ENCODE results near the gene MYEF2.

MYEF2 gene

DNA sequence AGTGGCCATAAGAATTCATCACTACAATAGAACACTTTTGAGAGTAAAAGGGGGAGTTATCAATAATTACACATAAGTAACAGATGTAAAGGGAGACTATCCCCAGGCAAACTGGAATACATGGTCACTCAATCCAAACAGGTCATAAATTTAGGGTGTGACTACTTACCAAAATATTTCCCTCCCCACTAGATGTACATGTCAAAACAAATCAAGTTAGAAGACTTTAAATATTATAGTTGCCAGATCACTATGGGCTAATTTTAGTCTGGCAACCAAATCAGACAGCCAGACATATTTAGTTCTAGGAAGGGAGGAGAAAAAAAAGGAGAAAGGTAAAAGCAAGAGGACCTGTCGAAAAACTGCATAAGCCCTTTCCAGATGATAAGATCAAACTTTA lies 34.2 kb downstream of the MYEF2 start:
- no peak for DNase-seq

DNA sequence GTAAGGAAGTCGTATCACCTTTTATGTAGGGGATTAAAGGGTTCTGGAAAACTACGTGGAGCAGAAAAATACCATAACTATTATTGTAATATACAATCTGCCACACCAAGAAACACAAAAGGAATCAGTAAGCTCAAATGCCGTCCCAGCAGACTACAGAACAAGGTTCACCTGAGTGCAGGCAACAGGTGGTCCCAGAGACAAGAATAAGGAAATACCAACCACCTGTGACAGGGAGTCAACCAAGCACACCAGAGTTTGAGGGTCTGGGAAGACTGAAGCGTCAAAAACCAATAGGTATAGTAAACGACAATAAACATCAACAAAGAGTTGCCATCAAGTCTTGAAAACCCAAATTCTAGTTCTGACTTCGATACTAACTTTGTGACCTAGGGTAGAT lies 45.2 kb downstream of the MYEF2 start:
- DNase-seq, result no peak

DNA sequence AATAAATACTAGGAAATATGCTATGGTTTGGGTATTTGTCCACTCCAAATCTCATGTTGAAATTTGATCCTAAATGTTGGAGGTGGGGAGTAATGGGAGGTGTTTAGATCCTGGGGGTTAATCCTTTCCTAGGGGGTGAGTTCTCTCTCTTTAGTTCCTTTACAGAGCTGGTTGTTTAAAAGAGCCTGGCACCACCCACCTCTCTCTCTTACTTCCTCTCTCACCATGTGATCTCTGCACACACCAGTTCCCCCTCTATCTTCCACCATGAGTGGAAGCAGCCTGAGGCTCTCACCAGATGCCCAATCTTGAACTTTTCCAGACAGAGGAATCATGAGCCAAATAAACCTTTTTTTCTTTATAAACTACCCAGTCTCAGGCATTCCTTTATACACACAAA lies 46.8 kb downstream of the MYEF2 start:
- DNase-seq, result no peak

DNA sequence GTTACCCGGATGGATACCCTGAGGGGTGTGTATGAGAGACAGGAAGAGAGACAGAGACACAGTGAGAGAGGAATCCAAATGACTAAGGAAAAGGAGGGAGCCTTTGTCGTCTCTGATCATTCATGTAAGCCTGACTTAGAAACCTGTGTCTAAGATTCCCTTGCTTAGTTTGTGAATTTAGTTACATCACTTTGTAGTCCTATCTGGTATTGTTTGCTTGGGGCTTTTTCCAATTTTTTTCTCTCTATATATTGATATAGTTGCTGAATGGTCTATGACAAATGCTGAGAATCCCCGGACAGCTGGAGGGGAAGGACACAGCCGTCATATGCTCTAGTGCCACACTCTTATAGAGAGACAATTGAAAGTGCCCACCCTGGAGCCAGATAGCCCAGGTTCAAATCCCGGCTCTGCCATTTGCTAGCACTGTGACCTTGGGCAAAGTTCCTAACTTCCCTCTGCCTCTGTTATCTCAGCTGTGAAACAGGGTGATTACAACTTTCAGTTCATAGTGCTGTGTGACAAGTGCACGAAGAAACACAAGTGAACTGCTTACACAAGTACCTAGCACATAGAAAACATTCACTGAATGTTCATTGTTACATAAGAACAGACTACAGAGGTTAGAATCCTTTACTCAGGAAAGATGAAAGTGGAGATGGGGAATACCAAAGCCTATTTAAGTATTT lies 51.3 kb downstream of the MYEF2 start:
- no peak for DNase-seq

DNA sequence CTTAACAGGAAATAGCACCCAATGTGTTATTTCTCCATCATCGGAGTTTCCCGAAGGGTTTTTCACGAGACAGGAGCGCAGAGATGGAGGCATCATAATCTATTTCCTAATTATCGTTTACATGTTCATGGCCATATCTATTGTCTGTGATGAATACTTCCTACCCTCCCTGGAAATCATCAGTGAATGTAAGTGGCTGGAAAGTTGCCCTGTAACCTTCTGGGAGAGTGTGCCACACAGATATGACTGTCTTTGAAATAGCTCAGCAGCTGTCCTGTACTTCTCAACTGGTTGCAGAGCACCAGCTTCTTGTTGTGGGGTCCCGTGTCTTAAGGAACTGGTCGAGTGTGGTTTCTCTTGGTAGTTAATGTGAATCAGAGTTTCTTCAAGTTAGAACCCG lies 56.2 kb downstream of the MYEF2 start:
- no peak for DNase-seq

DNA sequence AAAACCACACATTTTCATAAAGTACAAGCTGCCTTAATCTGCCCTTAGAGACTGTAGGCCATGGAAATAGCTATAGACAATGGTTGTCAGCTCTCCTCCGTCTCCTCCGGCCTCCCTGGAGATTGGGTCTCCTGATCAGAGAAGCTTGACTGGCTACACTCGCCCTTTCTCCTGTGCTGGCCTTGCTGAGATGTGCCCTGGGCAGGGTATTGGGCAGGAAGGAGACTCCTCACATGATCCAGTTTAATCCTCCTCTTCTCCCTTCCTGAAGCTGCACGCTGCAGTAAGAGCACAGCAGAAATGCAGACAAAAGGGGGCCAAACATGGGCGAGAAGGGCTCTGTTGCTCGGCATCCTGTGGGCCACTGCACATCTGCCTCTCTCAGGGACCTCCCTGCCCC lies 57.4 kb downstream of the MYEF2 start, which contains the start of gene SLC24A5:
Gene SLC24A5 (plus strand): TSS at position 246 of the 400 bp plus-strand sequence. CDS start 55 bp downstream, at position 301.
- no peak for DNase-seq

DNA sequence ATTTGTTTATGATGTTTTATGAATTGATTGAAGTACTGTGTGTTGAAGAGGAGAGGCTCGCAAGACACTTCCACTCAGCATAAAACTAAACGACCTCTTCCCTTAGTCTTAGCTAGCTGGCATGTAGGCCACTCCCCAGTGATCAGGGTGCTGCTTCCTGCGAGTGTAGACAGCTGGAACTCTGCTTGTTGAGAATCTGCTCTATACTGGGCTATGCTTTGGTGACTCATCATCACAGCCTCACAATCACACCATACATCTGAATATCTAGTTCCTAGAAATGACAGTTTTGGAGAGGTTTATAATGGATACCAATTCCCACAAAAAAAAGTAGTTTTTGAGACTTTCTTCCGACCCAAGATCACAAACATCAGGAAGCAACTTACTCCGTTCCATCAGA lies 58.8 kb downstream of the MYEF2 start:
- no peak for DNase-seq

DNA sequence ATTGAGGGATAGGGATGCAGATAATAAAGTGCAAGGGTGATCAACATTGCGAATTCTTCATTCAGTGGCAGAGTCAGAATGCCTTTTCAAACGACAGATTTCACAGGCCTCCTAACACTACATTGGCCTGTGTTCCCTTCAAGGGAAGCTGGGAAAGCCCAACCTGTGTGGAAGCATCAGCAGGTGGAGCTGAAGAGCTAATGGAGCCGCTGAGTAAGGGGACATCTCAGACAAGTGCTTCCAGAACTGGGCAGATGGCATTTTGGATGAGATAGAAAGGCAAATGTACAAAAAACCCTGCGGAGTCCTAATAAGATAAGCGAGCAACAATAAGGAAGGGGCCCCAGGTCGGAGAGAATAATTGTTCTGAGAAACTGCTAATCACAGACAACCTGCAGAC lies 65.9 kb downstream of the MYEF2 start:
- DNase-seq, result no peak

DNA sequence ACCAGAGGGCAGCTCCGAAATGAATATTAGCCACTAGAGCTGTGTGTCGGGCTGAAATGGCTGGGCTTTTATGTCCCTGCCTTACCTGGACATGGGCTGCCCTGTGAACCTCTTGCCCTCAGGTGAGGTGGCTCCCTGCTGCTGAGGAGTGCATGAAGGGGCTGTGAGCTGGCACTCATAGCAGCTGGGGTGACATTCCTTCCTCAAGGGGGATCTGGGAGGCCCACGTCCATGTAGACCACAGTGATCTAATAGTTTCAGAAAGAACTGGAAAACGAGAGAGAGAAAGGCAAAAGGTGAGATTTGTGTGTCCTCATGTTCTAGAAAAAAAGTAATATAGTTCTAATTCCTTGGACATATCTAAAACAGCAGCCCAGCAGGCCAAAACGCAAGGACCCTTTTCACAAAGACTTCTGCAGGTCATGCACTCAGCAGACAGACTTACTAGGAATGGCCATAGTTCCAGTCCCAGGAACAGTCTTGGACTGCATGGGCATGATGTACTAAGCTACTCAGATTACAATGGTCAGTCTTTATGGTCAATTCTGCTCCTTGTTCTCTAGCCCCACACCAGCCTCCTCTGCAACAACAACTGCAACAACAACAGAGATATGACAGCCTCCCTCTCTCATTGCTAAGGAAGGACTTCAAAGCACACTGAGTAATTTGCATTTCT lies 68.1 kb downstream of the MYEF2 start:
- no peak for DNase-seq

DNA sequence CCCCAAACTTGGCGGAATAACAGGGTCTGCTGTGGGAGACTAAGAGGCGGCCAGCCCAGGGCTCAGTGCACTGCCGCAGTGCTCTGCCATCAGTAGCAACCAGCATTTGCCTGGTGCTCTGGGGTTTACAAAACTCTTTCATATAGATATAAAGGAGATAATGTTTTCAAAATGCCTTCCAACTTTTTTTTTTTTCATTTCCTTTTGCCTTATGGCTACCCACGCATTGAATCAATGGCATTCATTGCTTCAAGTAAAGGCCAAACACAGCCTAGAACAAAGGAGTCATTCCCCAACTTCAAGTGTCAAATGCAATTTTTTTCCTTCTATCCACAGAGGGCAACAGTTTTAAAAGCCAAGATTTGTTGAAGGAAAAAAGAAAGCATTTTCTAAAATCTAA lies 68.9 kb downstream of the MYEF2 start:
- no peak for DNase-seq

DNA sequence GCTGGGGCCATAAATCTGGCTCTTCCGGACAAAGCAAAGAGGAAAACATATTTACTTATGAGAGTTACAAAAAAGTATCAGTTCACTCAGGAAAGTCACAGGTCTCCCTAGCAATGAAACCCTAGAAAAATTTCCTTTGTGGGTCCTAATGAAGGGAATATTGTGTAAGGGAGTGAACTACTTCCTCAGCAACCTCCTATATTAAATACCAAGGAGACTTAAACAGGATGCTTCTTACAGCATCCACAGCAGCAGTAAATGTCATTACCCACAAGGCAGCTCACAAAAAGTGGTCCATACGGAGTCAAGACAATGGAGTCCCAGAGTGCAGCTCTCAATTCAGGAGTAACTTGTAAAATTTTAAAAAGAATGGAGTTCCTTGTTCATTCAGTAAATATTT lies 72.2 kb downstream of the MYEF2 start:
- no peak for DNase-seq

DNA sequence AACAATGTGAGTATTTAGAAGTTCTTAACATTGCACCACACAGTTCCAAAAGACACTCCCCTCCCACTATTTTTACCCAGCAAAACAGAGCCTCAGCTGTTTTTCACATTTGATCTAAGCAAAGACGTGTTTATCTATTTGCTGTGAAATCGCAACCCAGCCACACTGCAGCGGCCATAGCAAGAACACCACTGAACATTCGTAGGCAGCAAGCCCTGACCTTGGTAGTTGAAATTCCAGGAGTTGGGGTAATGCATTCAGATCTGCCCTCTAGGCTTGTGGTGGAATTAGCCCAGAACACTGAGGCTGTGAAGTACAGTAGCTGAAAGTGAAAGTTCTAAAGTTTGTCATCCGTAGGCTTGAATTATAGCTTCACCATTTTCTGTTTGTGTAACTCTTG lies 74.4 kb downstream of the MYEF2 start:
- no peak for DNase-seq

DNA sequence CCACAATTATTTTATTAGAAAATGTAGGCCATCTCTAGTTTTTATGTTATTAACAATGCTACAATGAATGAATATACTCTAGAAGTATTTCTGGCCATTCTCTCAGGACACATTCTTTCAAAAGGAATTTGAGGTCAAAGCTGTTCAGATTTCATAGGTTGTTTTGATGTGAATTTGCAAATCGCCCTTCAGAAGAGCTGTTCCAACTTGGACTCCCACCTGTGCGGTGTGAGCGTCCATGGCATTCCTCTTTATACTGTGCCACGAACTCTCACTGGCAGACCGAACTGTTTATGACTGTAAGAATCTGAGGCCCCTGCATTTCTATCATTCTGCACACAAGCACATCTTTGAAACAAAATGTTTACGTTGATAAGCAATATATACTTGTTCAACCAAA lies 75.9 kb downstream of the MYEF2 start:
- DNase-seq, result no peak

DNA sequence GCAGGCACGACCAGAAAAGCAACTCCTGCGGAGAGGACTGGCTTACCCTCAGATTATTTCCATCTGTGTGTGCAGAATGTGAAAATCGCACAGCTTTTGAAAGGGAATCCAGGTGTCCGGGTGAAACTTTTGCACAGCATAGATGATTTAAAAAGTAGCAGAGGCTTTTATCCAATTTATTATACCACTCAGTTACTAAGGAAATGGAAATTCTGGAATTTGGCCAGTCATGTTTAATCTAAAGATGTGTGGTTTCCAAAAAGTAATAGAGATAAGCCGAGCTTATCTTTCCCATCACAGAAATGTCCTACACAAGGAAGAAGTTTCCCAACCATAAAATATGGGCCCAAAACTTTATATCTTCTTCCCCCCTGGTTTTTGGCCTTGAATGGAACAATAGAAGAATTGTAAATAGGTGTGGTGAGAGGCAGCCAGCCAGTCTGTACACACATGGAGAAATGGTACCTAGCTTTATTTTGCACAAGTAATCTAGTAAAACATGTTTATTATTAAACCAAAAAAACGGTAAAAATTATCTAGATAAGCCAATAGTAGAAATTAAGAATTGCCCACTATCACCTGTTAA lies 76.6 kb downstream of the MYEF2 start:
- DNase-seq, result no peak

DNA sequence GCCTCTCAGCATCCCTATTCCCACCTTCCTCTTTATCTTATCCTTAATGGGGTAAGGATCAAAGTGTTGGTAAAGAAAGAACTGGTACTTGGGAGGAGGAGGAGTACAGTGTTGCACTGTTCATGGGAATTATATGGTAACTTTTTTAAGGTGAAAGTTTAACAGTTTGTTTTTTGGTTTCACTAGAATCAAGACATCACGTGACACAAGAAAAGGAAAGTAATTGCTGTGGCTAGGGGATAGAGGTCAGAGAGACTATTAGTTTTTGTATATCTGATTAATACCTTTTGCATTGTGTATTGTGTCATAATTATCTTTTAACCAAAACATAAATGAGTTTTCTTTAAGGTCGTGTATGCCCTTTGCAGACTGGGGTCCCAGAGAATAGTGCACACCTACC lies 80.8 kb downstream of the MYEF2 start:
- no peak for DNase-seq

DNA sequence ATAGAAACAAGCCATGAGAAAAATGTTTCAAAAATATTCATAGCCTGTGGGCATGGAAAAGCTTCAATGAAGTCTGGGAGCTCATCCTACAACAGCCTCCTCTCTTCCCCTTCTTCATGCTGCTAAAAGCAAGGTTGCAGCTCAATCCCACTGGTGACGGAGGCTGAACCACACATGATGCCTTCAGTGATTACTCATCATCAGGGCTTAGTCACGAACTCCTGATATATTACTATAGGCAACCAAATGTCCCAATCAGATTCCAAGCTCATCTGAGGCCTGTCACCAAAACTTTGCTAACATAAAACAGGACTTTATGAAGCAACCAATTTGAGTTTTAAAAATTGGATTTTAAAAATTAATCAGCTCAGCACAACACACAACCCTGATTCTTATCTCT lies 81.3 kb downstream of the MYEF2 start:
- DNase-seq, result no peak

DNA sequence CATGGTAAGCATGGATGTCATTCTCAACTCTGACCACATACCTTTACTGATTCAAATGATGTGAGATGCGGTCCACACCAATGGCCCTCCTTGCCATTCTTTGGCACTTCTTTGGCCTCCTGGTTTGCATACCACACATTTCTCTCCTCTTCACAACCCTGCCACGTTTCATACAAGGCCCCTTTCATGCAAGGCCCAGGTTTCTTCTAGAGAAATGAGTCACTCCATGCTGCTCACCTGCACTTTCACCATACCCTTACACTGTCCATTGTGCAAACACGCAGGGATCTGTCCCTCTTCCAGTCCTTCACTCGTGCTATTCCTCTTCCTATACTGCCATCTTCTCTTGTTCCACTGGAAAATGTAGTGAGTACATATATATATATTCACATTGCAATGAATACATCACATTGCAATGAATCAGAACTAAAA lies 81.7 kb downstream of the MYEF2 start:
- no peak for DNase-seq

DNA sequence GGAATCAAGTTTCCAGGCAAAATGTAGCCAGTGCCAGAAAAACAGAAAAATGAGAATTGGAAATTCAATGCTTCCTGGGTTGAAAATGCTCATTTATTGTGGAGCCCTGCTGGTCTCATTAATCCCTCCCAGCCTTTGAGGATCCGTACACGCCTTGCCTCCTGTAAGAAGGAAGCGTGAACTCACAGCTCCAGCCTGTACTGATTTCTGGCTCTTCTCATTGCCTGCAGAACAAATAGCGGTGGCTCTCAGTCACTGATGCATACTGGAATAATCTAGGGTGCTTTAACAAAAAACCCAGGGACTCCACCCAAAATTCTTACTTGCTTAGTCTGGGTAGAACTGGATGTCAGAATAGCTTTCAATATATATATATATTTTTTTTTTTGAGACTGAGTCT lies 86.6 kb downstream of the MYEF2 start:
- DNase-seq, result no peak

DNA sequence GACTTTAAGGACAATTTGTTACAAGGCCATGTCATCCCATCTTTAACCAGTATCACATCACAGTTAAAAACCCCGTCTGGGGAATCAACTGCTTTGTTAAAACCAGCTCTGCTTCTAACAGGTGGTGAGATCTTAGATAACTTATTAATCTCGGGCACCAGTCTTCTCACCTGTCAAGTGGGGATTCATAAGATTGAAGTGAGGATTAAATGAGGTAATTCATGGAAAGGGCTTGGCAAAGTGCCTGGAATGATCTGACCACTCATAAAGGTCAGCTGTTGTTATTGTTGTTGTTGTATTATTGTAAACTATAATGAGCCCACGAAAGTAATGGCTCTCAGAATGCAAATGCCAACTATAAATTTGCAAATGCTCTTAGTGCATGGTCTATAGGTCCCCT lies 87.4 kb downstream of the MYEF2 start:
- DNase-seq, result no peak

DNA sequence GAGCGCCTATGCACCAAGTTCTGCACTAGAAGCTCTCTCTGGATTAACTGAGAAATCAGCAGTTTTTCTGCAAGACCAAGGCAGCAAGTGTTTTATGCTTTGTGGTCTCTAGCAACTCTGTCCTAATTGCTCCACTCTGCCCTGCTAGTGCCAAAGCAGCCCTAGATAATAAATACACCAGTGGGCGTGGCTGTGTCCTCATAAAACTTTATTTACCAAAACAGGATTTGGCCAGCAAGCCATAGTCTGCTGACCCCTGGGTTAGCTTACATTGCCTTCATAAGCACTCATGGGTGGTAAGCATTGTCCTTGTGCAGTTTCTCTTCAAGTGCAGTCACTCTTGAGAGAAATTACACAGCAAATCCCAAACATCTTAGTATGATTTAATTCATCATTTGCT lies 88.0 kb downstream of the MYEF2 start:
- no peak for DNase-seq

DNA sequence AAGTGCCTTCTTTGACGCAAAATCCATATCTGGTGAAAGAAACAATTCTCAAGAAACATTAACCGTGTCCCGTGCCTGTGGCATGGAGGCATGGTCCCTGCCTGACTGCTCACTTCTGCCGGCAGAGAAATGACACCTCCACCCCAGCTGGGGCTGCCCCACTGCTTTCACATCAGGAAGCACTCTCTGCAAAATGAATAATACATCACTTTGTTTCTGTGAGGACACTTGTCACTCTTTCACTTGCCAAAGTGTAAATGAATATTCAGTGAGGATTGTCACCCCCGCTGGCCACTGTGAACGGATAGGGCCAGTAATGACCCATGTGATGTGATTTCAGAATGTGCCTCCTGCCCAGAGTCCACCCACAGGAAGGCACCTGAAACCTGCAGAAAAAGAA lies 88.4 kb downstream of the MYEF2 start:
- DNase-seq, result no peak

DNA sequence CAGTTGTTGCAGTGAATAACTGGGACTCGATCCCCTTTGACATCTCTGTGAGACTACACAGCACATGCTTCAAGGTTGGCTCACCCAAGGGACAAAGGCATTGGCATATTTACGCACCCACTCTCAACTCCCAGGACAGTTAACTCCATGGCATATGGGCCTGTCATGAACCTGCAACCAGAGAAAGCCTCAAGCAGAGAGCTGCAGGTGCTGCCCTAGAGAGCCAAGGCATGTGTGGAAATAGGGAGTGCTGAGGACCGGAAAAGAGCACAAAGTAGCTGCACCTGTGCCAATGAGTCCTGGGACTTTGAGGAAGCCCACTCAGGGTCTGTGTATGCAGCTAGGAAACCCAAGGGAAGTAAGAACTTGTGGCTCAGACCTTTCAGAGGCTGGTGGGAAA lies 90.3 kb downstream of the MYEF2 start:
- no peak for DNase-seq

DNA sequence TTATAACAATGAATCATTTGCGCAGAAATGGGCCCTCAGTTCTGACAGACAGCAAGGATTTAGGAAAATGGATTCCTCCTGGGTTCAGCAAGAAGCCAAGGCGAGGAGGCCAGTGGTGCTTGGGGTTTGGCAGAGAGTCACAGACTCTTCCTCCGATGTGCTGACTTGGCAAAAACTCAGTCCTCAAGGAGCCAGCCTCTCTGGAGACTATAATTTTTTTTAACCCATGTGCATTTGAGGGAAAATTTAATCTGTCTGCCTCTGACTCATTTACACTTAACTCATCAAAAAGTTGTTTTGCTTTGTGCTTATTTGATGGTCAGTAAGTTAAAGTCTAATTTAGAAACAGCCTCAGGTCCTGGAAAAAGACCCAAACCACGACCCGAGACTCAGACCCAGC lies 91.5 kb downstream of the MYEF2 start:
- DNase-seq, result peak in 2 of 14 donors; percentile 13 to 30

DNA sequence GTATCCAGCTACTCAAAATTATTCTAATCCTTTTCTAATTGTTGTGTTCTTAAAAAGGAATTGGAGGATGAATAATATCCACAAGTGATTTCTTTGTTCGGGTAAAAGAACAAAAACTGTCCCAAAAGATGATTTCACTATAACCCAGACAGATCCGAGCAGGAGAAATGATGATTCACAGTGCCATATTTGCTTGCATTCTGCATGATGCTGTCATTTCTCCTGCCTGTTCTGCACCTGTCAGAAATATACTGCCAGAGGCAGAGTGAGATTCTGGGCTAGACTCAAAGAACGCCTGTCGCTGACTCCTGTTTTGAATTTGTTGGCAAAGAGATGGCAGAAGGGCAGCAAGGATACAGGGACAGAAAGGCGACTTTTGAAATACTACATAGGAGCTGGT lies 92.0 kb downstream of the MYEF2 start:
- peak in 1 of 14 donors; percentile 49 for DNase-seq

Data from C1 segment of cervical spinal cord (tissue), 14 donors.